ENCODE data around the gene SLC18A3.

- TF ChIP-seq EZH2phosphoT487 (IDR thresholded peaks at IDR 0.05; ENCODE audit: low read depth, severe bottlenecking, unreplicated experiment): no peak
- TF ChIP-seq CTCF (IDR thresholded peaks at IDR 0.05; ENCODE audit: poor library complexity): no peak
- no peak for TF ChIP-seq EZH2 (IDR thresholded peaks at IDR 0.05; ENCODE audit: borderline replicate concordance)
Observed at GRCh38 chr10:49617121-49618020, 7.3 kb downstream of the SLC18A3 start.
